Neural cell (in vitro differentiated cells): ENCODE measurements around the gene MARK2. TPM values are rescaled to one million over a fixed set of nuclear protein-coding genes. Genes with fewer than 3 reads are reported as not detected.

Experiments
- H2AFZ ChIP-seq: fragments of 200-600, 300-800 bp; sonication (generic), shearing (Covaris generic); 2 replicates; pipeline ENCODE4 v1.6.0; 2014; ENCODE audit warnings: low read depth, mild to moderate bottlenecking, antibody characterized with exemption, low read length, moderate library complexity
- H3F3A ChIP-seq: fragments of 200-600 bp; shearing (Covaris generic); 2 replicates; pipeline ENCODE4 v1.6.1; 2016; ENCODE audit warnings: mild to moderate bottlenecking, moderate library complexity, mixed read lengths, antibody characterized with exemption, low read length; ENCODE audit not compliant: insufficient read depth, poor library complexity, severe bottlenecking
- H3K27ac ChIP-seq: fragments of 200-600, 300-800 bp; sonication (generic), shearing (Covaris generic); 2 replicates; pipeline ENCODE4 v1.5.1; 2014; ENCODE audit warnings: mild to moderate bottlenecking, low read length, moderate library complexity
- H3K27me3 ChIP-seq: fragments of 300-800, 200-600 bp; sonication (generic), shearing (Covaris generic); 2 replicates; pipeline ENCODE4 v1.6.0; 2014; ENCODE audit warnings: mild to moderate bottlenecking, low read depth, low read length, moderate library complexity; ENCODE audit not compliant: insufficient read depth
- H3K36me3 ChIP-seq: fragments of 300-800, 200-600 bp; sonication (generic), shearing (Covaris generic); 2 replicates; pipeline ENCODE4 v1.5.1; 2014; ENCODE audit warnings: mild to moderate bottlenecking, antibody characterized with exemption, low read length, moderate library complexity; ENCODE audit not compliant: insufficient read depth
- H3K4me2 ChIP-seq: fragments of 300-800, 200-600 bp; sonication (generic), shearing (Covaris generic); 2 replicates; pipeline ENCODE4 v1.6.0; 2014; ENCODE audit warnings: mild to moderate bottlenecking, low read length
- H3K4me3 ChIP-seq: fragments of 300-800, 200-600 bp; sonication (generic), shearing (Covaris generic); 2 replicates; pipeline ENCODE4 v1.5.1; 2014; ENCODE audit warnings: mild to moderate bottlenecking, low read length, moderate library complexity
- H3K79me2 ChIP-seq: fragments of 200-600 bp; shearing (Covaris generic); replicated peaks from 2 replicates; pipeline ENCODE4 v1.6.0; 2014; ENCODE audit warnings: mild to moderate bottlenecking, low read length, moderate library complexity; ENCODE audit not compliant: insufficient read depth
- H3K9ac ChIP-seq: fragments of 300-800, 200-600 bp; sonication (generic), shearing (Covaris generic); 2 replicates; pipeline ENCODE4 v1.6.1; 2016; ENCODE audit warnings: mild to moderate bottlenecking, low read length, mixed read lengths
- H3K9me2 ChIP-seq: fragments of 200-600 bp; shearing (Covaris generic); 2 replicates; pipeline ENCODE4 v1.6.1; 2016; ENCODE audit warnings: mild to moderate bottlenecking, low read length, mixed read lengths; ENCODE audit not compliant: insufficient read depth
- H3K9me3 ChIP-seq: fragments of 200-600, 300-800 bp; sonication (generic), shearing (Covaris generic); 2 replicates; pipeline ENCODE4 v1.6.1; 2016; ENCODE audit warnings: mild to moderate bottlenecking, mixed run types, low read length, moderate library complexity, mixed read lengths
- H4K20me1 ChIP-seq: fragments of 200-600 bp; shearing (Covaris generic); 2 replicates; pipeline ENCODE4 v1.6.1; 2016; ENCODE audit warnings: mild to moderate bottlenecking, mixed run types; ENCODE audit not compliant: insufficient read depth
- CTCF ChIP-seq: fragments of 450-650 bp; IDR thresholded peaks from 2 replicates; pipeline ENCODE4 v1.5.1; 2014; ENCODE audit warnings: antibody characterized with exemption, mild to moderate bottlenecking, moderate library complexity; ENCODE audit not compliant: poor library complexity, severe bottlenecking
- EP300 ChIP-seq: fragments of 450-650 bp; conservative IDR thresholded peaks from 2 replicates; pipeline ENCODE4 v1.6.1; 2014; ENCODE audit warnings: antibody characterized with exemption, mild to moderate bottlenecking, moderate library complexity; ENCODE audit not compliant: poor library complexity, severe bottlenecking
- EZH2 ChIP-seq: fragments of 200-600, 300-800 bp; shearing (Covaris generic), sonication (generic); IDR thresholded peaks from 2 replicates; pipeline ENCODE4 v1.6.1; 2014; ENCODE audit warnings: antibody characterized with exemption, low read length, borderline replicate concordance, mild to moderate bottlenecking; ENCODE audit not compliant: insufficient read depth, poor library complexity, severe bottlenecking
- MXI1 ChIP-seq: fragments of 450-650 bp; conservative IDR thresholded peaks from 2 replicates; pipeline ENCODE4 v1.6.1; 2014; ENCODE audit warnings: antibody characterized with exemption, mild to moderate bottlenecking; ENCODE audit not compliant: poor library complexity, severe bottlenecking
- TAF1 ChIP-seq: IDR thresholded peaks from 2 replicates; pipeline ENCODE4 v1.6.1; 2012; ENCODE audit warnings: low read depth
- polyA plus RNA-seq: library from polyadenylated mRNA; depleted of rRNA; stranded (reverse); fragments of >200 nt; gene quantifications from 2 replicates; pipeline ENCODE4 v1.2.3, GENCODE V29; 2014
- TF ChIP-seq, protein P1 (sequence below): IDR thresholded peaks from 2 replicates; pipeline ENCODE4 v1.6.1; 2012; ENCODE audit warnings: borderline replicate concordance

MARK2 gene
- polyA plus RNA-seq, 1 donor from 2014 or later: 11.3 TPM

DNA sequence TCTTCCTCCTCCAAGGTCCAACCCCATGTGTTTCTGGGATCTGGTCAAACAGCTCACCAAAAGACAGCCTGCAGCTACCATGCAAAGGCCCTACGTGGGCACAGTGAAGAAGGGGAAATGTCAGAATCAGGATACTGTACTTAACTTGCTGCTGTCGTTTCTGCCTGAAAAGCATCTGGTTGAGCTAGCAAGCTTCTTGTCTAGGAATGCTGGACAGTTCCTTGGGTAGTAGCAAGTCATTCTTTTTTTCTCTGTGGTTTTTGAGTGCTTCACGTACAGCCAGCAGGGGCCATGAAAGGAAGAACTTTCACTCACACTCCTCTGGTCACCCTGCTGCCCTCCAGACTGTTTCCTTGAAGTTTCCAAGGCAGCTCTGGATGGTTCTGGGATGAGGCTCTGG lies 53.3 kb downstream of the MARK2 start:
- Histone ChIP-seq H3K36me3 (peaks cover 5% of the 10 kb centered on the region), H3K27ac (no peak overlapping the region), H2AFZ (no peak overlapping the region), H4K20me1 (no peaks in the 10 kb centered on the region), H3K4me3 (no peak overlapping the region), H3K9ac (no peak overlapping the region), H3K9me3 (no peaks in the 10 kb centered on the region), H3K4me2 (no peak overlapping the region), H3F3A (no peaks in the 10 kb centered on the region), H3K79me2 (peaks cover 8% of the 10 kb centered on the region), H3K9me2 (no peaks in the 10 kb centered on the region), H3K27me3 (no peaks in the 10 kb centered on the region)
- TF ChIP-seq MXI1: no peak
- no peak for TF ChIP-seq CTCF
- TF ChIP-seq TAF1: no peak

DNA sequence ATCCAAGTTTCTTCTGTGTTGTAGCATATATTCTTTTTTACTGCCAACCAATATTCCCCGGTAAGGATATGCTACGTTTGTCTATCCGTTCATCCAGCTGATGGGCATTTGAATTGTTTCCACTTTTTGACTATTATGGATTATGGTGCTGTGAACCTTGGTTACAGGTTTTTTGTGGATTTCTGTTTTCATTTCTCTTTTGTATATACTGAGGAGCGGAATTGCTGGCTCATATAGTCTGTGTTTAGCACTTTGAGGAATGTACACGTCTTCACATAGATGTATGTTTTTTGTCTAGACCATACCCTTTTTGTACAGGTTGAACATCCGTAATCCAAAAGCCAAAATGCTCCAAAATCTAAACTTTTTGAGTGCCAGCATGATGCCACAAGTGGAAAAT lies 54.4 kb downstream of the MARK2 start:
- Histone ChIP-seq H3K9me3 (no peaks in the 10 kb centered on the region), H3K9me2 (no peaks in the 10 kb centered on the region), H4K20me1 (no peaks in the 10 kb centered on the region), H3F3A (no peaks in the 10 kb centered on the region), H3K79me2 (peaks cover 8% of the 10 kb centered on the region), H3K9ac (no peak overlapping the region), H3K36me3 (peaks cover 5% of the 10 kb centered on the region), H2AFZ (no peak overlapping the region), H3K27ac (no peak overlapping the region), H3K4me3 (no peak overlapping the region), H3K4me2 (no peak overlapping the region), H3K27me3 (no peaks in the 10 kb centered on the region)
- no peak for TF ChIP-seq EP300
- TF ChIP-seq, protein P1, sequence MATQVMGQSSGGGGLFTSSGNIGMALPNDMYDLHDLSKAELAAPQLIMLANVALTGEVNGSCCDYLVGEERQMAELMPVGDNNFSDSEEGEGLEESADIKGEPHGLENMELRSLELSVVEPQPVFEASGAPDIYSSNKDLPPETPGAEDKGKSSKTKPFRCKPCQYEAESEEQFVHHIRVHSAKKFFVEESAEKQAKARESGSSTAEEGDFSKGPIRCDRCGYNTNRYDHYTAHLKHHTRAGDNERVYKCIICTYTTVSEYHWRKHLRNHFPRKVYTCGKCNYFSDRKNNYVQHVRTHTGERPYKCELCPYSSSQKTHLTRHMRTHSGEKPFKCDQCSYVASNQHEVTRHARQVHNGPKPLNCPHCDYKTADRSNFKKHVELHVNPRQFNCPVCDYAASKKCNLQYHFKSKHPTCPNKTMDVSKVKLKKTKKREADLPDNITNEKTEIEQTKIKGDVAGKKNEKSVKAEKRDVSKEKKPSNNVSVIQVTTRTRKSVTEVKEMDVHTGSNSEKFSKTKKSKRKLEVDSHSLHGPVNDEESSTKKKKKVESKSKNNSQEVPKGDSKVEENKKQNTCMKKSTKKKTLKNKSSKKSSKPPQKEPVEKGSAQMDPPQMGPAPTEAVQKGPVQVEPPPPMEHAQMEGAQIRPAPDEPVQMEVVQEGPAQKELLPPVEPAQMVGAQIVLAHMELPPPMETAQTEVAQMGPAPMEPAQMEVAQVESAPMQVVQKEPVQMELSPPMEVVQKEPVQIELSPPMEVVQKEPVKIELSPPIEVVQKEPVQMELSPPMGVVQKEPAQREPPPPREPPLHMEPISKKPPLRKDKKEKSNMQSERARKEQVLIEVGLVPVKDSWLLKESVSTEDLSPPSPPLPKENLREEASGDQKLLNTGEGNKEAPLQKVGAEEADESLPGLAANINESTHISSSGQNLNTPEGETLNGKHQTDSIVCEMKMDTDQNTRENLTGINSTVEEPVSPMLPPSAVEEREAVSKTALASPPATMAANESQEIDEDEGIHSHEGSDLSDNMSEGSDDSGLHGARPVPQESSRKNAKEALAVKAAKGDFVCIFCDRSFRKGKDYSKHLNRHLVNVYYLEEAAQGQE: no peak
- TF ChIP-seq EZH2: no peak
- no peak for TF ChIP-seq CTCF
- TF ChIP-seq MXI1: no peak
